ENCODE data around the gene AMER1.

AMER1 gene

GRCh38 chrX:64198036-64198435 lies 7.5 kb downstream of the AMER1 start:
- no peaks in the 10 kb centered on the region for H3K9me3 ChIP-seq (ENCODE audit: control insufficient read depth, insufficient read depth, low read length)
- H3K4me1 ChIP-seq (ENCODE audit: control insufficient read depth, low read length): no peaks in the 10 kb centered on the region
- no peak overlapping the region for H3K27ac ChIP-seq (ENCODE audit: low read depth, low read length)
- no peak overlapping the region for H3K4me3 ChIP-seq (ENCODE audit: low read length)
- no peaks in the 10 kb centered on the region for H3F3A ChIP-seq (ENCODE audit: control insufficient read depth, insufficient read depth)
- no peaks in the 10 kb centered on the region for H3K79me2 ChIP-seq (ENCODE audit: control insufficient read depth, low read length)
- no peaks in the 10 kb centered on the region for H3K9me2 ChIP-seq (replicated peaks; ENCODE audit: control insufficient read depth, low read length)
- no peaks in the 10 kb centered on the region for H3K36me3 ChIP-seq (ENCODE audit: control insufficient read depth, low read length)
- TF ChIP-seq EZH2phosphoT487 (IDR thresholded peaks at IDR 0.05; ENCODE audit: borderline replicate concordance, low read length) (no peak), CTCF (IDR thresholded peaks at IDR 0.05; ENCODE audit: low read depth, low read length, poor library complexity, severe bottlenecking) (no peak)
- no peak overlapping the region for H3K4me2 ChIP-seq (ENCODE audit: low read length)
- no peaks in the 10 kb centered on the region for H3K27me3 ChIP-seq (ENCODE audit: control insufficient read depth, low read length)
- no peaks in the 10 kb centered on the region for H4K20me1 ChIP-seq (ENCODE audit: control insufficient read depth, insufficient read depth, low read depth, low read length)

- Histone ChIP-seq H4K20me1 (ENCODE audit: control insufficient read depth, insufficient read depth, low read depth, low read length) (no peaks in the 10 kb centered on the region), H3K4me3 (ENCODE audit: low read length) (no peak overlapping the region), H3F3A (ENCODE audit: control insufficient read depth, insufficient read depth) (no peaks in the 10 kb centered on the region), H3K36me3 (ENCODE audit: control insufficient read depth, low read length) (no peaks in the 10 kb centered on the region), H3K27me3 (ENCODE audit: control insufficient read depth, low read length) (no peaks in the 10 kb centered on the region), H3K79me2 (ENCODE audit: control insufficient read depth, low read length) (no peaks in the 10 kb centered on the region), H3K4me1 (ENCODE audit: control insufficient read depth, low read length) (no peaks in the 10 kb centered on the region), H3K4me2 (ENCODE audit: low read length) (no peak overlapping the region), H3K27ac (ENCODE audit: low read depth, low read length) (no peak overlapping the region), H3K9me2 (replicated peaks; ENCODE audit: control insufficient read depth, low read length) (no peaks in the 10 kb centered on the region), H3K9me3 (ENCODE audit: control insufficient read depth, insufficient read depth, low read length) (no peaks in the 10 kb centered on the region)
- no peak for TF ChIP-seq EZH2phosphoT487 (IDR thresholded peaks at IDR 0.05; ENCODE audit: borderline replicate concordance, low read length)
- TF ChIP-seq CTCF (IDR thresholded peaks at IDR 0.05; ENCODE audit: low read depth, low read length, poor library complexity, severe bottlenecking): no peak
Observed at GRCh38 chrX:64196606-64197005, 8.9 kb downstream of the AMER1 start.

DNA sequence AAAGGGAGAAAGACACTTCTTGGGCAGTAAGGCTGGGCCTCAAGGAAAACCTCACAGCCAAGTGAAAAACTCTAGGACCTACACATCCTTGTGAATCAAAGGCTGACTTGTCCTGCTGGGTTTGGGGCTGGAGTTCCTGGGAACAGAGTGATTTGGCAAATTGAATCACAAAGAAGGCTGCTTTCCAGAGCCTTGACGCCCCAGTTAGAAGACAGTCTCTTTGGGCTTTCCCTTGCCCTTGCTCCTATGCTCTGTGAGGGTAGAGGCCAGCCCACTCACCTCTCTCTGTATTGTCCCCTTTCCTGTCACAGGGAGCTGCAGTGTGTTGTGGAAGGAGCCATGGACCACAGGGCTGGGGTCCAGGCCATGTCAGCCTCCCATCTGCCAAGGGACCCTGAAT lies 9.6 kb downstream of the AMER1 start:
- H3K9me2 ChIP-seq (replicated peaks; ENCODE audit: control insufficient read depth, low read length): no peaks in the 10 kb centered on the region
- H3K4me2 ChIP-seq (ENCODE audit: low read length): no peak overlapping the region
- no peak overlapping the region for H3K4me3 ChIP-seq (ENCODE audit: low read length)
- H3K27ac ChIP-seq (ENCODE audit: low read depth, low read length): no peak overlapping the region
- H3K36me3 ChIP-seq (ENCODE audit: control insufficient read depth, low read length): no peaks in the 10 kb centered on the region
- H3K27me3 ChIP-seq (ENCODE audit: control insufficient read depth, low read length): no peaks in the 10 kb centered on the region
- no peaks in the 10 kb centered on the region for H3K79me2 ChIP-seq (ENCODE audit: control insufficient read depth, low read length)
- H3K4me1 ChIP-seq (ENCODE audit: control insufficient read depth, low read length): no peaks in the 10 kb centered on the region
- no peak for TF ChIP-seq EZH2phosphoT487 (IDR thresholded peaks at IDR 0.05; ENCODE audit: borderline replicate concordance, low read length)
- TF ChIP-seq CTCF (IDR thresholded peaks at IDR 0.05; ENCODE audit: low read depth, low read length, poor library complexity, severe bottlenecking): no peak
- no peaks in the 10 kb centered on the region for H3K9me3 ChIP-seq (ENCODE audit: control insufficient read depth, insufficient read depth, low read length)
- no peaks in the 10 kb centered on the region for H4K20me1 ChIP-seq (ENCODE audit: control insufficient read depth, insufficient read depth, low read depth, low read length)
- no peaks in the 10 kb centered on the region for H3F3A ChIP-seq (ENCODE audit: control insufficient read depth, insufficient read depth)

- no peak for TF ChIP-seq CTCF (IDR thresholded peaks at IDR 0.05; ENCODE audit: low read depth, low read length, poor library complexity, severe bottlenecking)
- no peak for TF ChIP-seq EZH2phosphoT487 (IDR thresholded peaks at IDR 0.05; ENCODE audit: borderline replicate concordance, low read length)
- no peak overlapping the region for H3K27ac ChIP-seq (ENCODE audit: low read depth, low read length)
- no peaks in the 10 kb centered on the region for H4K20me1 ChIP-seq (ENCODE audit: control insufficient read depth, insufficient read depth, low read depth, low read length)
- H3K9me3 ChIP-seq (ENCODE audit: control insufficient read depth, insufficient read depth, low read length): no peaks in the 10 kb centered on the region
- H3K4me1 ChIP-seq (ENCODE audit: control insufficient read depth, low read length): no peaks in the 10 kb centered on the region
- no peaks in the 10 kb centered on the region for H3F3A ChIP-seq (ENCODE audit: control insufficient read depth, insufficient read depth)
- no peaks in the 10 kb centered on the region for H3K27me3 ChIP-seq (ENCODE audit: control insufficient read depth, low read length)
- H3K9me2 ChIP-seq (replicated peaks; ENCODE audit: control insufficient read depth, low read length): no peaks in the 10 kb centered on the region
- no peaks in the 10 kb centered on the region for H3K36me3 ChIP-seq (ENCODE audit: control insufficient read depth, low read length)
- no peak overlapping the region for H3K4me2 ChIP-seq (ENCODE audit: low read length)
- no peaks in the 10 kb centered on the region for H3K79me2 ChIP-seq (ENCODE audit: control insufficient read depth, low read length)
- no peak overlapping the region for H3K4me3 ChIP-seq (ENCODE audit: low read length)
Observed at GRCh38 chrX:64192673-64193072, 12.8 kb downstream of the AMER1 start.

Measured in DOHH2 (cell line).